OCI-LY1 (cell line): ENCODE results near the gene PSMD1.

Experiments
- H2AFZ ChIP-seq: fragments of 200-600 bp; sonication (generic), shearing (Covaris generic); 2 replicates; pipeline ENCODE4 v1.6.0; 2014; ENCODE audit warnings: antibody characterized with exemption, mild to moderate bottlenecking, low read length
- H3F3A ChIP-seq: fragments of 200-600 bp; sonication (generic), shearing (Covaris generic); 2 replicates; pipeline ENCODE4 v1.6.0; 2014; ENCODE audit warnings: mild to moderate bottlenecking, antibody characterized with exemption, low read length, moderate library complexity; ENCODE audit not compliant: insufficient read depth
- H3K27ac ChIP-seq: fragments of 200-600 bp; sonication (generic); 2 replicates; pipeline ENCODE4 v1.5.1; 2014; ENCODE audit warnings: low read length, mixed run types, mild to moderate bottlenecking, low read depth; ENCODE audit not compliant: poor library complexity, severe bottlenecking
- H3K27me3 ChIP-seq: fragments of 200-600 bp; sonication (generic); 2 replicates; pipeline ENCODE4 v1.6.0; 2014; ENCODE audit warnings: antibody characterized with exemption, mild to moderate bottlenecking, low read length, moderate library complexity; ENCODE audit not compliant: insufficient read depth
- H3K36me3 ChIP-seq: fragments of 200-600 bp; sonication (generic); 2 replicates; pipeline ENCODE4 v1.6.1; 2014; ENCODE audit warnings: mild to moderate bottlenecking, antibody characterized with exemption, low read length, moderate library complexity, mixed read lengths; ENCODE audit not compliant: insufficient read depth
- H3K4me1 ChIP-seq: fragments of 200-600 bp; sonication (generic); 2 replicates; pipeline ENCODE4 v1.5.1; 2014; ENCODE audit warnings: mild to moderate bottlenecking, low read length, moderate library complexity; ENCODE audit not compliant: insufficient read depth, severe bottlenecking
- H3K4me2 ChIP-seq: fragments of 200-600 bp; sonication (generic), shearing (Covaris generic); 2 replicates; pipeline ENCODE4 v1.6.1; 2014; ENCODE audit warnings: low read length
- H3K4me3 ChIP-seq: fragments of 200-600 bp; sonication (generic); 2 replicates; pipeline ENCODE4 v1.5.1; 2014; ENCODE audit warnings: low read length, low read depth, mild to moderate bottlenecking, mixed read lengths; ENCODE audit not compliant: poor library complexity, severe bottlenecking
- H3K79me2 ChIP-seq: fragments of 200-600 bp; shearing (Covaris generic); 2 replicates; pipeline ENCODE4 v1.6.1; 2016; ENCODE audit warnings: mixed run types, low read length, mixed read lengths; ENCODE audit not compliant: insufficient read depth
- H3K9ac ChIP-seq: fragments of 200-600 bp; sonication (generic), shearing (Covaris generic); 2 replicates; pipeline ENCODE4 v1.6.1; 2014; ENCODE audit warnings: mild to moderate bottlenecking, low read length, mixed read lengths
- H3K9me2 ChIP-seq: fragments of 200-600 bp; sonication (generic), shearing (Covaris generic); 2 replicates; pipeline ENCODE4 v1.6.1; 2014; ENCODE audit warnings: low read depth, mild to moderate bottlenecking, low read length, mixed read lengths
- H3K9me3 ChIP-seq: fragments of 200-600 bp; shearing (Covaris generic); 2 replicates; pipeline ENCODE4 v1.6.1; 2014; ENCODE audit warnings: low read length, mixed read lengths
- H4K20me1 ChIP-seq: fragments of 200-600 bp; sonication (generic), shearing (Covaris generic); 2 replicates; pipeline ENCODE4 v1.6.0; 2016; ENCODE audit warnings: mild to moderate bottlenecking, low read length; ENCODE audit not compliant: insufficient read depth
- EZH2 ChIP-seq: fragments of 200-600 bp; sonication (generic), shearing (Covaris generic); IDR thresholded peaks from 2 replicates; pipeline ENCODE4 v1.8.0; 2017; ENCODE audit warnings: borderline replicate concordance, mixed run types, mild to moderate bottlenecking, antibody characterized with exemption, low read length, moderate library complexity, mixed read lengths
- TF ChIP-seq, protein P1 (sequence below): fragments of 200-600 bp; sonication (generic), shearing (Covaris generic); IDR thresholded peaks from 2 replicates; pipeline ENCODE4 v1.5.1; 2017; ENCODE audit warnings: mild to moderate bottlenecking, antibody characterized with exemption, low read length, moderate library complexity, mixed read lengths

PSMD1 gene

DNA sequence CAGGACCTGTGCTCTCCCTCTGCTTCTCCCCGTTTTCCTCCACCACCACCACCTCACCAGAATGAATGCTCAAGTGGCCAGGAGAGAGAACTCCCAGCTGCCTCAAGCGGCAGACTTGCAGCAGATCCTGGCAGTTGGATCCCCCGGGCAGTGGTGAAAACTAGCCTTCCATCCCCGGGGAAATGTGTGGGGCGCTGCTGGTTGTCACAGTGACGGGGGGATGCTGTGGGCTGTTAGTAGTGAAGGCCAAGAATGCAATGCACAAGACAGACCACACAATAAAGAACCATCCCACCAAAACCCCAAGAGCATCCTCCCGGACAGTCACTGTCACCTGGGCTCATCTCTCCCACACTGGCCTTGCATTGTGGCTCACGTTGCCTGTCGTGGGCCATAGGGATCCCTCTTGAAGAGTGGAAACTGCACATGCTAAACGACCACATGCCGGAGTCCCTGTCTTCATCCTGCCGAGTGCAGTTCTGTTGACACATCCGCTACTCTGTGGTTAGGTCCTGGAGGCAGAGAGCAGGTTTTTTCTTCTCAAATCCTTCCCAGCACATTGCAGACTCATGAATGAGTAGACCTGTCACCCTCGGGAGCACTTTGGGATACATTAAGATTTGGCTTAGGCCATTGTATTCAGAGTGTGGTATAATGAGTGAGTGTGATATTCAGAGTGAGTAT, 47.3 kb upstream of the PSMD1 start:
- Histone ChIP-seq H3F3A (no peaks in the 10 kb centered on the region), H3K4me3 (no peak overlapping the region), H3K27ac (no peak overlapping the region), H3K9ac (no peak overlapping the region), H4K20me1 (no peaks in the 10 kb centered on the region), H3K9me3 (no peaks in the 10 kb centered on the region), H3K36me3 (no peaks in the 10 kb centered on the region), H2AFZ (no peak overlapping the region), H3K27me3 (peaks cover 4% of the 10 kb centered on the region; the same call in 1 of the 2 replicates), H3K4me2 (no peak overlapping the region), H3K9me2 (no peaks in the 10 kb centered on the region), H3K79me2 (no peaks in the 10 kb centered on the region), H3K4me1 (no peaks in the 10 kb centered on the region)
- no peak for TF ChIP-seq EZH2
- TF ChIP-seq, protein P1, sequence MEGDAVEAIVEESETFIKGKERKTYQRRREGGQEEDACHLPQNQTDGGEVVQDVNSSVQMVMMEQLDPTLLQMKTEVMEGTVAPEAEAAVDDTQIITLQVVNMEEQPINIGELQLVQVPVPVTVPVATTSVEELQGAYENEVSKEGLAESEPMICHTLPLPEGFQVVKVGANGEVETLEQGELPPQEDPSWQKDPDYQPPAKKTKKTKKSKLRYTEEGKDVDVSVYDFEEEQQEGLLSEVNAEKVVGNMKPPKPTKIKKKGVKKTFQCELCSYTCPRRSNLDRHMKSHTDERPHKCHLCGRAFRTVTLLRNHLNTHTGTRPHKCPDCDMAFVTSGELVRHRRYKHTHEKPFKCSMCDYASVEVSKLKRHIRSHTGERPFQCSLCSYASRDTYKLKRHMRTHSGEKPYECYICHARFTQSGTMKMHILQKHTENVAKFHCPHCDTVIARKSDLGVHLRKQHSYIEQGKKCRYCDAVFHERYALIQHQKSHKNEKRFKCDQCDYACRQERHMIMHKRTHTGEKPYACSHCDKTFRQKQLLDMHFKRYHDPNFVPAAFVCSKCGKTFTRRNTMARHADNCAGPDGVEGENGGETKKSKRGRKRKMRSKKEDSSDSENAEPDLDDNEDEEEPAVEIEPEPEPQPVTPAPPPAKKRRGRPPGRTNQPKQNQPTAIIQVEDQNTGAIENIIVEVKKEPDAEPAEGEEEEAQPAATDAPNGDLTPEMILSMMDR, result no peak

DNA sequence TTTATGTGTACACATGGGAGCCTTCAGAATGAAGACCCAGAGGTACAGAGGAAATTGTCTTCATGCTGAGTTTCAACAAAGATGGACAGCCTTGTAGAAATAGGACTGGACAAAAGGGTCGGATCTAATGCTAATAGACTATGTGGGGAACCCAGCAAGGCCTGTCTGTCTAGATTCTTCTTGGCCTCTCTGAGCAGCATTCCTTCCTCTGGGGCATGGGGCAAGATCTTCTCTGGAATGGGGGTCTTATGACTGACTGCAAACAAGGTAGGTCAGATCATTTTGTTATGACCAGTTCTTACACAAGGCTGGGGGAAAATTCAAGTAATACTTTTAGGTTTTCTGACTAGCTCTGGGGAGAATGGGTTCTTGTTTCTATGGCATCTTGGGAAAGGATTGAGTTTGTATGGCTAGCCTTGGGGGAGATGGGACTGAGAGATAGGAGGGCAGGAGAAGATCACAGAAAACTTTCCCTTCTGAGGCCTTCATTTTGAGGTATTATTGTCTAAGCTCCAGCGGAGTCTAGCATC, 46.4 kb upstream of the PSMD1 start:
- Histone ChIP-seq H3K9ac (no peak overlapping the region), H3K36me3 (no peaks in the 10 kb centered on the region), H3K4me3 (no peak overlapping the region), H3F3A (no peaks in the 10 kb centered on the region), H3K27ac (no peak overlapping the region), H3K9me3 (no peaks in the 10 kb centered on the region), H3K79me2 (no peaks in the 10 kb centered on the region), H3K4me1 (no peaks in the 10 kb centered on the region), H2AFZ (no peak overlapping the region), H4K20me1 (no peaks in the 10 kb centered on the region), H3K4me2 (no peak overlapping the region), H3K27me3 (peaks cover 4% of the 10 kb centered on the region; the same call in 1 of the 2 replicates), H3K9me2 (no peaks in the 10 kb centered on the region)
- TF ChIP-seq, protein P1, result no peak
- no peak for TF ChIP-seq EZH2

DNA sequence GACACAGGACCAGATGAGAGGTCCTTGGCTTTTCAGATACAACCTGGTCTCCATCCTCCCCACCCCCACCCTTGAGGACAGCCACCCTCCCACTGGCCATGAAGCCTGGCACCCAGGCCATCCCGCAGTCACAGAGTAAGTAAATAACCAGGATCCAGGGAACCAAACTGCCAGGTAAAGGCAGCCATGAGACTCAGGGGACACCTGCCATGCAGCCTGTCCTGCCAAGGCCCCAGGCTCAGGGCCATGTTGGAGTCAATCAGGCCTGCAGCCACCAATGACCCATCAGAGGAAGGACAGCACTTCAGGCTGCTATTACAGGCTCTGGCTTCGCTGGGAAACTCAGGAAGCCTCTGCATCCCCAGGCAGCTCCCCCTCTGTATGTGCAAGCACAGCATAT, 45.1 kb upstream of the PSMD1 start:
- peaks cover 4% of the 10 kb centered on the region; the same call in 1 of the 2 replicates for H3K27me3 ChIP-seq
- H3K4me3 ChIP-seq, result no peak overlapping the region
- no peak overlapping the region for H3K4me2 ChIP-seq
- H3F3A ChIP-seq, result no peaks in the 10 kb centered on the region
- no peaks in the 10 kb centered on the region for H3K4me1 ChIP-seq
- H3K79me2 ChIP-seq, result no peaks in the 10 kb centered on the region
- H2AFZ ChIP-seq, result no peak overlapping the region
- no peaks in the 10 kb centered on the region for H3K9me3 ChIP-seq
- no peak for TF ChIP-seq EZH2
- TF ChIP-seq, protein P1, result no peak
- no peaks in the 10 kb centered on the region for H3K9me2 ChIP-seq
- no peak overlapping the region for H3K27ac ChIP-seq
- H3K9ac ChIP-seq, result no peak overlapping the region
- no peaks in the 10 kb centered on the region for H4K20me1 ChIP-seq
- H3K36me3 ChIP-seq, result no peaks in the 10 kb centered on the region
